AG04449 (cell line): ENCODE measurements around the gene GFPT1.

ENCODE experiments used
- CTCF ChIA-PET: fragments of 350-600 bp; formaldehyde crosslinking; extraction: SDS; loops from one replicate; lab custom pipeline; 2021; ENCODE audit warnings: antibody characterized with exemption; lab: Yijun Ruan, JAX
- POLR2A ChIA-PET: fragments of 400-600, 350-600 bp; formaldehyde crosslinking; extraction: SDS; loops from one replicate; lab custom pipeline; 2020; ENCODE audit warnings: antibody characterized with exemption, inconsistent platforms; lab: Yijun Ruan, JAX
- DNase-seq: peaks from one replicate; pipeline ENCODE4 v3.0.0-alpha.2; 2010; ENCODE audit warnings: low read depth, low spot score
- H3K4me3 ChIP-seq: 2 replicates; pipeline ENCODE4 v1.5.1; 2011; ENCODE audit warnings: low read depth, mild to moderate bottlenecking, control low read depth, low read length
- TF ChIP-seq, protein P1 (sequence below): IDR thresholded peaks from one replicate; pipeline ENCODE4 v1.5.1; 2011; ENCODE audit warnings: mild to moderate bottlenecking, moderate library complexity, low read length, control low read depth, inconsistent platforms; ENCODE audit not compliant: insufficient read depth; ENCODE audit errors: missing control alignments

The GFPT1 gene

DNA sequence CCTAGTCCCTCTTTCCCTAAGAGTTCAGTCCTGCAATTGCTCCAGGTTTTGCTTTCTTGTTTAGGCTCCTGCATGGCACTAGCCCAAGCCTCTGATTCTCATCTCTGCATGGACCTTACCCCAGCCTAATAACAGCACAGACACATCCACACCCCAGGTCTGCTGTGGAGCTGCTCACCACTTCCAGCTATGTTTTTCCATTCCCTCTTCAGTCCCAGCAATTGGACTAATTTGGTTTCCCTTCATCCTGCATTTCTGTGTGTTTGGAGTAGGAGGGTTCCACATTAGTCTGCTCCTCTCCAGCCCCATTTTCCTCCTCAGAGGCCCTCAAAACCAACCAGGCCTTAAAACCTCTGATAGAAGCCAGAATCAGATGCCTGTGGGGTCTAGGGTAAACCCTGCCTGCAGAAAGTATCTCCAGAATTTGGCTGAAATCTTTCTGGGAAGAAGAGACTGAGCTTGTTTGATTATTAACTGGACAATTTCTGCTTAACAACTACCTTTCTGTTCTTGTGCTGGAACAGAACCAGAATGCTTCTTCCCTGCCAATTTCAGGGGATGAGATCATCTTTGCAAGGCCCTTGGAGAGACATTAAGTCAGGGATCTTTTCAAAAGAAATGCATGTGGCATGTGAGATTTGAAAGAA, 95.9 kb downstream of the GFPT1 start:
- peak; percentile 66 for DNase-seq
- ChIA-PET CTCF (interaction anchor here (1.2 to 1.7 kb wide), 3 partner anchors 14 to 17 kb away, joined by 4 to 7 read pairs (median 4); no protein-coding TSS in a partner anchor), POLR2A (no interaction called here)
- no peak overlapping the region for H3K4me3 ChIP-seq
- TF ChIP-seq, protein P1, sequence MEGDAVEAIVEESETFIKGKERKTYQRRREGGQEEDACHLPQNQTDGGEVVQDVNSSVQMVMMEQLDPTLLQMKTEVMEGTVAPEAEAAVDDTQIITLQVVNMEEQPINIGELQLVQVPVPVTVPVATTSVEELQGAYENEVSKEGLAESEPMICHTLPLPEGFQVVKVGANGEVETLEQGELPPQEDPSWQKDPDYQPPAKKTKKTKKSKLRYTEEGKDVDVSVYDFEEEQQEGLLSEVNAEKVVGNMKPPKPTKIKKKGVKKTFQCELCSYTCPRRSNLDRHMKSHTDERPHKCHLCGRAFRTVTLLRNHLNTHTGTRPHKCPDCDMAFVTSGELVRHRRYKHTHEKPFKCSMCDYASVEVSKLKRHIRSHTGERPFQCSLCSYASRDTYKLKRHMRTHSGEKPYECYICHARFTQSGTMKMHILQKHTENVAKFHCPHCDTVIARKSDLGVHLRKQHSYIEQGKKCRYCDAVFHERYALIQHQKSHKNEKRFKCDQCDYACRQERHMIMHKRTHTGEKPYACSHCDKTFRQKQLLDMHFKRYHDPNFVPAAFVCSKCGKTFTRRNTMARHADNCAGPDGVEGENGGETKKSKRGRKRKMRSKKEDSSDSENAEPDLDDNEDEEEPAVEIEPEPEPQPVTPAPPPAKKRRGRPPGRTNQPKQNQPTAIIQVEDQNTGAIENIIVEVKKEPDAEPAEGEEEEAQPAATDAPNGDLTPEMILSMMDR: no peak

DNA sequence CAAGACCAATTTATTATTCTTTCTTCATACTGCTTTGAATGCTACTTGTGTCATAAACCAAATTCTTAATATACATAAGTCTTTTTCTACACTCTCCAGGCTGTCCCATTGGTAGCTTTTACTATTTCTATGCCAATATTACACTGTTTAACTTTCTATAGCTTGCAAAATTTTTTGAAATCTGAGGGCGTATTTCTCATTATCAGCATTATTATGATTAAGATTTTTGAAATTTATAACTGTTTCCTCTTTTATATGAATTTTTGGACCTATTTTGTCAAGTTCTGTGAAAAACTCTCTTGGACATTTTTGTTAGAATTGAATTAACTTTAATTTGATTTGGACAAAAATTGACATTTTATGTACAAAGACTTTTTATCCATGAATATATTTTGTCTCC, 98.6 kb downstream of the GFPT1 start:
- H3K4me3 ChIP-seq: no peak overlapping the region
- DNase-seq: no peak
- CTCF ChIA-PET: interaction anchor here (0.5 kb wide), 1 partner anchor 579 kb away, joined by 3 read pairs; no protein-coding TSS in a partner anchor
- TF ChIP-seq, protein P1: no peak
- POLR2A ChIA-PET: no interaction called here

DNA sequence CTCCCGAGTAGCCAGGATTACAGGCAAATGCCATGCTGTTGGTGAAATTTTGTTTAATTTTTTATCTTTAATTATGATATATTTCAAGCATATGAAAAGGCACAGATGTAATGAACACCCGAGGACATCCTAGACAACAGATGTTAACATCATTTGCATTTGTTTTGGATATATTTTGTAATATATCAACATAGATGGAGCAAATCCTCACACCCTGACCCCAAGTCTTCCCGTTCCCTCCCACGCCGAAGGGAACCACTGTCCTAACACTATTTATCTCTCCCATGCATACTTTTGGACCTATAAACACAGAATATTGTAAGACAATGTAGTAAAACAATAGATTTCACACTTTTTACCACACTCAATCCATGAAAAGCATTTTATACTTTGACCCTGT, 99.5 kb downstream of the GFPT1 start:
- H3K4me3 ChIP-seq: no peak overlapping the region
- CTCF ChIA-PET: no interaction called here
- TF ChIP-seq, protein P1: no peak
- POLR2A ChIA-PET: no interaction called here
- DNase-seq: no peak

DNA sequence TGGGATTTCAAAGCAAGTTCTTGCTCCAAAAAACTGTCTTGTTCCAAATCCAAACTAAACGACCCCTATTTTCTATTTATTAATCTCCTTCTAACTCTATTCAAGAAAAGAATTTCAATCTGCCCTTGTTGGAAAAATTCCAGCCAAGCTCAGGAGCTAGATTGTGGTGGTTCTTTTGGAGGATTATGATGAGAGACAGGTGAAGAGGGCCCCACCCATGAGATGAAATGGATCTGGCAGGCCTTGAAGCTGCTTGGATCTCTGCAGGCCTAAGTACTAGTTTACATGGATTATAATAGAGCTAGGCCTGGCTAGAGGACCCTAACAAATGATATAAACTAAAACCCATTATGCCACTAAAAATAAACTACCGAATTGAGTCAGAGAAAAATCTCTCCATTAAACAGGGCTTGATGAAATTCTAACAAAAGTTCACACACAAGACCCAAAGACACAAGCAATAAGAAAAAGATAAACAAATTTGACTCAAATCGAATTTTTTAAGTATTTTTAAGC, 101.6 kb downstream of the GFPT1 start:
- DNase-seq: no peak
- ChIA-PET CTCF (interaction anchor here (0.8 kb wide), 1 partner anchor 15 kb away, joined by 3 read pairs; no protein-coding TSS in a partner anchor), POLR2A (no interaction called here)
- TF ChIP-seq, protein P1: no peak
- H3K4me3 ChIP-seq: no peak overlapping the region

DNA sequence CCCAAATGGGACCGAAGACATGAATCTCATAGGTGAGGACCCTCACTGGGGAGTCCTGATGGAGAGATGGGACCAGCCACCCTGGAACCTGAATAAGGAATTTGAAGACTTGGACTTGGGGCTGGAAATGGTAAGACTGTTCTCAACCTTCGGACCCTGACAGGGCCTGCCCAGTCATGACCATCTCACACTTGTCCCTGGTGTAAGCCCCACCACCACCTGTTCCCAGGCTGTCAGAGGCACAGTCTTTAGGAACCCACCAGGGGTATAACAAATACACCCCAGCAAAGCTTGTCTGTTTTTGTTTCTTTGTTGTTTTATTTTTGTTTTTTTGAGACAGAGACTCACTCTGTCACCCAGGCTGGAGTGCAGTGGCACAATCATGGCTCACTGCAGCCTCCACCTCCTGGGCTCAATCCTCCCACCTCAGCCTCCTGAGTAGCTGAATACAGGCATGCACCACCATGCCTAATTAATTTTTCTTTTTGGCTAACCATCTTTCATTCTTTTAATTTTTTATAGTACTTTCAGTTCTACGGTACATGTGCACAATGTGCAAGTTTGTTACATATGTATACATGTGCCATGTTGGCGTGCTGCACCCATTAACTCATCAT, 106.1 kb downstream of the GFPT1 start:
- DNase-seq: no peak
- ChIA-PET CTCF (no interaction called here), POLR2A (no interaction called here)

More for the DNA sequence above, 106.1 kb downstream of the GFPT1 start:
- H3K4me3 ChIP-seq: no peak overlapping the region
- TF ChIP-seq, protein P1: no peak
